Stimulated activated naive B cell treated with anti-CD40 and anti-IgM and Interleukin-4, amounts not matched to agents 10 μg/mL and 1 μg/mL and 100 μg/mL, for 72 hours (primary cell): ENCODE data around the gene FAM149A.

Experiments
- ATAC-seq, 2 donors: fragments of 150-1000 bp; cut with Tn5 transposase; replicated peaks; 2 replicates each; pipeline ENCODE4 v1.10.0; 2021; ENCODE audit warnings: moderate library complexity in 1 of 2
- DNase-seq: peaks from one replicate; pipeline ENCODE4 v3.0.0; 2021
- H3K27ac Mint-ChIP-seq: one replicate; pipeline ENCODE4 v1.8.0; 2022; ENCODE audit warnings: mild to moderate bottlenecking, mixed read lengths
- H3K27me3 Mint-ChIP-seq, 2 donors: one replicate each; pipeline ENCODE4 v1.8.0; 2022; ENCODE audit warnings: mixed read lengths in 2 of 2
- H3K36me3 Mint-ChIP-seq, 2 donors: one replicate each; pipeline ENCODE4 v1.8.0; 2022; ENCODE audit warnings: mixed read lengths in 2 of 2, mild to moderate bottlenecking in 1 of 2
- H3K4me1 Mint-ChIP-seq, 2 donors: one replicate each; pipeline ENCODE4 v1.8.0; 2022; ENCODE audit warnings: mixed read lengths in 2 of 2, mild to moderate bottlenecking in 1 of 2
- H3K4me3 Mint-ChIP-seq, 2 donors: one replicate each; pipeline ENCODE4 v1.8.0; 2022; ENCODE audit warnings: mild to moderate bottlenecking in 2 of 2, mixed read lengths in 2 of 2, moderate library complexity in 1 of 2
- H3K9me3 Mint-ChIP-seq, 2 donors: one replicate each; pipeline ENCODE4 v1.8.0; 2022; ENCODE audit warnings: mixed read lengths in 2 of 2, mild to moderate bottlenecking in 1 of 2

The FAM149A gene

DNA sequence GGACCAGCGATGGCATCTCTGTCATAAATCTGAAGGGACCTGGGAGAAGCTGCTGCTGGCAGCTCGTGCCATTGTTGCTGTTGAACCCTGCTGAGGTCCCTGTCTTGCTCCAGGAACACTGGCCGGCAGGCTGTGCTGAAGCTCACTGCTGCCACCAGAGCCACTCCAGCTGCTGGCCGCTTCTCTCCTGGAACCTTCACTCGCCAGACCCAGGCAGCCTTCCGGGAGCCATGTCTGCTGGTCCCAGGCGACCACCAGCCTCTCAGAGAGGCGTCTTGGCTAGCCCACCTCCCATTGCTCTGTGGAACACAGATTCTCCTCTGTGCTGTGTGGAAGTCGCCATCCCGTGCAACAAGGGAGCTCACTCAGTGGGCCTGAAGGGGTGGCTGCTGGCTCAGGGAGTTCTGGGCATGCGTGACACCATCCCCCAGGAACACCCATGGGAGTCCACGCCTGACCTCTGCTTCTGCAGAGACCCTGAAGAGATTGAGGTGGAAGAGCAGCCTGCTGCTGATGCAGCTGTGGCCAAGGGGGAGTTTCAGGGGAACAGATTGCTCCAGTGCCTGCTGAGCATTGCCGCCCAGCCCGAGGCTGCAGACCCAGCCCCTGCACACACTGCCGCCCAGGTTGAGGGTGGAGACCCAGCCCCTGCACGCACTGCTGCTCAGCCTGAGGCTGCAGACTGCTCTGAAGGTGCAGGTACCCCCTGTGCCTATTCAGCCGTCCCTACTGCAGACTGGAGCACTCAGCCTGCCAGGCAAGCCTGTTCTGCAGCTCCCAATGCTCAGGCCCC, 53.7 kb downstream of the FAM149A start:
- ATAC-seq = no peak
- H3K4me3 Mint-ChIP-seq = no peak overlapping the region
- peaks cover 0 to 3% of the 10 kb centered on the region in 2 donors for H3K4me1 Mint-ChIP-seq
- DNase-seq = no peak
- no peaks in the 10 kb centered on the region for H3K9me3 Mint-ChIP-seq
- H3K36me3 Mint-ChIP-seq = no peaks in the 10 kb centered on the region
- peaks cover 20 to 23% of the 10 kb centered on the region in 2 donors for H3K27me3 Mint-ChIP-seq
- H3K27ac Mint-ChIP-seq = no peak overlapping the region

DNA sequence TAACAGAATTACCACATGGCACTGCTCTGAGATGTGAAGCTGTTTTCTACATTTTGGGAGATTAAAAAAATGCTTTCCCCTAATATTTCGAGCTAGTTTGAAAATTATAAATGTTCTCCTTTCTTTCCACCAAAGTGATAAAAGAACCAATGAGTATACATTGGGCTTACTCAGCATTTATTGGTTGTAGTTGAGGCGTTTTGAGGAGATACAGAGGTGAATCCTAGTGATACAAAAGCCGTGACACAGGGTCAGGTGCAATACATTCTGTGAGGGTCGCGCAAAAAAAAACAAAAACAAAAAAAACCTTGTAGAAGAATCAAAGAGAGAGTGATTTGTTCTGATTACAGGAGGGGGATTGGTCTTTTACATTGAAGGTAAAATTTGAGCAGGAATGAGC, 54.5 kb downstream of the FAM149A start:
- no peak for DNase-seq
- Mint-ChIP-seq H3K9me3 (no peaks in the 10 kb centered on the region), H3K36me3 (no peaks in the 10 kb centered on the region), H3K4me3 (no peak overlapping the region), H3K4me1 (peaks cover 0 to 3% of the 10 kb centered on the region in 2 donors), H3K27me3 (peaks cover 16 to 20% of the 10 kb centered on the region in 2 donors), H3K27ac (no peak overlapping the region)
- no peak for ATAC-seq

DNA sequence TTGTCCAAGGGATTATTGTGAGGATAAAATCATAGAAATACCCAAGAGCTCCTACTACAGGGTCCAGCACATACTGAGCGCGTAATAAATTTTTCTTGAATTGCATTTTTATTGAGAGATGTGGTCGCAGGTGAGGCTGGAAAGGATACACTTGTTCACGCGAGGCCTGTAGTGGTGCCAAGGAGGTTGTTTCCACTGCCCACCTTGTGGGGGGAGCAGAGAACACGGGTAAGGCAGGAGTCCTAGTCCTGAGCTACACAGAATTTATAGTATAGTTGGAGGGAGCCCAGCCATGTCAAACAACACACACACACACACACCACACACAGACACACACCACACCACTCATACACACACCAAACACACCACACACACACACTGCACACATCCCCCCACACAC, 55.1 kb downstream of the FAM149A start:
- H3K27ac Mint-ChIP-seq = no peak overlapping the region
- no peak overlapping the region for H3K4me3 Mint-ChIP-seq
- peaks cover 0 to 3% of the 10 kb centered on the region in 2 donors for H3K4me1 Mint-ChIP-seq
- H3K36me3 Mint-ChIP-seq = no peaks in the 10 kb centered on the region
- ATAC-seq (no peak), DNase-seq (no peak)
- no peaks in the 10 kb centered on the region for H3K9me3 Mint-ChIP-seq
- peaks cover 14 to 22% of the 10 kb centered on the region in 2 donors for H3K27me3 Mint-ChIP-seq

DNA sequence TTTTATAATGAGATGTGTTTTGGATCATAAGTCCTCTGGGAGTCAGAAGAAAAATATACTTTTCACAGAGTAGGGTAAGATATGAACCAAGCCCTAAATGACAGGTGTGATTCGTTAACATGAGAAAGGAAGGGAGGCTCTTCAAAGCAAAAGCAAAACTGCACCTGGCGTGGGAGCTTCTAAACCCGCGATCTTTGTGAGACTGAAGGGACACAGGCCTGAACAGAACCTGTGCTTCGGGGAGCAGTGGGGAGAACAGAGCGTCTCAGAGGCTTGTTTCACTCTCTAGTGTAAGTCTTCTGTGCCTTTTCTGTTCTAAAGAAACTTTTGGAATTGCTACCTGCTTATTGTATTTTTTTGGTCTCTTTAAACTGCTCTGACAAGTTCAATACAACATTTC, 56.6 kb downstream of the FAM149A start:
- Mint-ChIP-seq H3K4me1 (no peaks in the 10 kb centered on the region), H3K36me3 (no peaks in the 10 kb centered on the region), H3K27me3 (peaks cover 8 to 19% of the 10 kb centered on the region in 2 donors), H3K4me3 (no peak overlapping the region), H3K9me3 (no peaks in the 10 kb centered on the region), H3K27ac (no peak overlapping the region)
- ATAC-seq (no peak), DNase-seq (no peak)

DNA sequence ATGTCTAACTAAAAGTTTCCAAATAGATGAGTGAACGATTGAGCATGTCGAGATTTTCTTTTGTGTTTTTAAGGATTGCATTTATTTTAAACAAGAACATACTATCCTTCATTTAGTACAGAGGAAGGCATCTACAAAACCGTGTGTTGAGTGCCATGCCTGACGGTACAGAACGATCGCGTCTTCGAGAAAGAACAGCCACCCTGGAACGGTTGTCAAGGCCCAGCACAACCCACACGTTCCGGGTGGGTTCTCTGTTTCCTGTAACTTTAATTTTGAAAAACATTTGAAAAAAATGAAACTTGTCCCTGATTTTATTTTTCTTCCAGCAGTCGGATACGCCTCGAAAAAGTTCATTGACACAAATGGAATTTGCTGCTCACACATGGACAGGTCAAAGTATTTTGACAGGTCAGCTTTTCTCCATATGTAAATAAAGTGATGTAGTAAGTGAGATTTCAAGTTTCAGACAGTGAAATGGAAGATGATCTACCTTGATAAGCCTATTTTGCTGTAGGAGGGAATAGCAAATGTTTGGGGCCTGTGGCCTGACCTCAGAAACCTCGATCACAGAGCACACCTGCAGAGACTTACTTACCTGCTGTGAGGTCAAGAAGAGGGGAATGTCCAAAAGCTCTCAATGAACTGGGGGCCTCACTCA, 62.5 kb downstream of the FAM149A start:
- H3K27me3 Mint-ChIP-seq = peaks cover 14 to 21% of the 10 kb centered on the region in 2 donors
- no peaks in the 10 kb centered on the region for H3K9me3 Mint-ChIP-seq
- H3K36me3 Mint-ChIP-seq = no peaks in the 10 kb centered on the region
- no peaks in the 10 kb centered on the region for H3K4me1 Mint-ChIP-seq
- no peak for DNase-seq
- no peak for ATAC-seq
- no peak overlapping the region for H3K4me3 Mint-ChIP-seq
- H3K27ac Mint-ChIP-seq = no peak overlapping the region

DNA sequence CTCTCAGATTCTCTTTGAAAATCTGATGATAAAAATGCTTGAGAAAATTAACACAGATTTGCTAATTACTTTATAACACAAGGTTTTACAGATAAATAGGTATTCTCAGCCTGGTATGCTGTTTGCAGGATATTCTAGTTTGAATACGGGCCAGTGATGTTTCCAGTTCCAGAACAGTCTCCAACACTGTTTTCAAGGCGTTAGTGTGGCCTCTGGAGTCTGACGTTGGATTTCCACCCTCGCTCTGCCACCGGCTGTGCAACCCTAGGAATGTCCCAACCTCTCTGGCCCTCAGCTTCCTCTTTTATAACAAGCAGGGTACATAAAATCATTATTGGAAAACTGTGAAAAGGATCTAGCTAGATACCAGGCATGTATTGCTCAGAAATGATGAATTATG, 63.1 kb downstream of the FAM149A start:
- H3K36me3 Mint-ChIP-seq = no peaks in the 10 kb centered on the region
- H3K4me1 Mint-ChIP-seq = no peaks in the 10 kb centered on the region
- H3K27me3 Mint-ChIP-seq = peaks cover 14 to 21% of the 10 kb centered on the region in 2 donors
- H3K4me3 Mint-ChIP-seq = no peak overlapping the region
- no peak overlapping the region for H3K27ac Mint-ChIP-seq
- ATAC-seq = no peak
- no peak for DNase-seq
- H3K9me3 Mint-ChIP-seq = no peaks in the 10 kb centered on the region

DNA sequence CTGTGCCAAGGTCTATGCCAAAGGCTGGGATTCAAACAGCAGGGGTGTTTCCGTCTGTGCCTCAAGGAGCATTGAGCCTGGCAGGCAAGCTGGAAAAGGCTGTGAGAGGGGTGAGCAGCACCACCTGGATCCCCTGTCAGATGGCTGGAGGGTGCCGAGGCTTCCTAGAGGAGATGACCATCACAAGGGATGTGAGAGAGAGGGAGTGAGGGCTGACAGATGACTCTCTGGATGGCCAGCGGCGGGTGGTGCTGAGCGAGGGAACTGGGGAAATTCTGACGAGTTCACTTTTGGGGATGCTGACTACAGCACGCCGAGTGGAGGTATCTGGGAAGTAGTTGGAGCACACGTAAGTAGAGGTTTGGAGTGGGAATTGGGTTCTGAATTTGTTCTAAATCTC, 64.2 kb downstream of the FAM149A start:
- Mint-ChIP-seq H3K4me1 (no peaks in the 10 kb centered on the region), H3K36me3 (no peaks in the 10 kb centered on the region), H3K27me3 (peaks cover 14 to 21% of the 10 kb centered on the region in 2 donors), H3K27ac (no peak overlapping the region), H3K9me3 (no peaks in the 10 kb centered on the region), H3K4me3 (no peak overlapping the region)
- no peak for ATAC-seq
- DNase-seq = no peak

DNA sequence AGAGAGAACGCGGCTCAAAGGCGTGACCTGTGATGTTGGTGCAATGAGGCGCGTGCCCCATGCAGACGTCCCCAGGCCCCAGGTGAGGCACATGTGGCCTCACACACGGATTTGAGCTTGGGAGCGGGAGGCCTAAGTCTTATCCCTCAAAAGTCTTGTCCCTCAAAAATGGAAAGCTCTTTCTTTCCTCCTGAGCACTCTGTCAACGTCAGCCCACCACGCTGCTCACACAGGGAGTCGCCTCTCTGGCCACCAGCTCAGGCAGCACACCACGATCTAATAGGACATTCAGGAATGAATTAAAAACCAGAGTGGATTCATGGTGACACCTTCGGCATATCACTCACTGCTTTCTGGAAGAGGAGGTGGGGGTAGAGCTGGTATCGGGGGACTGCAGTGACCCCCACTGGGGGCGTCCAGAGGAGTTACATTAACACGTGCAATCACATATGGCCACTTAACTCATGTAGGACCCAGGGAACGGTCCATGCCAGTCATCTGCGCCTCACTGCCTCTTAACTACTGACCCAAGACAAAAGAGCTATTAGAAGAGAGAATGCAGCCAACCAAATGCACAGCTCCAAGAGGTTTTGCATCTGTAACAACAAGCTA, 64.9 kb downstream of the FAM149A start:
- Mint-ChIP-seq H3K4me1 (no peaks in the 10 kb centered on the region), H3K36me3 (no peaks in the 10 kb centered on the region)
- no peak for ATAC-seq

DNA sequence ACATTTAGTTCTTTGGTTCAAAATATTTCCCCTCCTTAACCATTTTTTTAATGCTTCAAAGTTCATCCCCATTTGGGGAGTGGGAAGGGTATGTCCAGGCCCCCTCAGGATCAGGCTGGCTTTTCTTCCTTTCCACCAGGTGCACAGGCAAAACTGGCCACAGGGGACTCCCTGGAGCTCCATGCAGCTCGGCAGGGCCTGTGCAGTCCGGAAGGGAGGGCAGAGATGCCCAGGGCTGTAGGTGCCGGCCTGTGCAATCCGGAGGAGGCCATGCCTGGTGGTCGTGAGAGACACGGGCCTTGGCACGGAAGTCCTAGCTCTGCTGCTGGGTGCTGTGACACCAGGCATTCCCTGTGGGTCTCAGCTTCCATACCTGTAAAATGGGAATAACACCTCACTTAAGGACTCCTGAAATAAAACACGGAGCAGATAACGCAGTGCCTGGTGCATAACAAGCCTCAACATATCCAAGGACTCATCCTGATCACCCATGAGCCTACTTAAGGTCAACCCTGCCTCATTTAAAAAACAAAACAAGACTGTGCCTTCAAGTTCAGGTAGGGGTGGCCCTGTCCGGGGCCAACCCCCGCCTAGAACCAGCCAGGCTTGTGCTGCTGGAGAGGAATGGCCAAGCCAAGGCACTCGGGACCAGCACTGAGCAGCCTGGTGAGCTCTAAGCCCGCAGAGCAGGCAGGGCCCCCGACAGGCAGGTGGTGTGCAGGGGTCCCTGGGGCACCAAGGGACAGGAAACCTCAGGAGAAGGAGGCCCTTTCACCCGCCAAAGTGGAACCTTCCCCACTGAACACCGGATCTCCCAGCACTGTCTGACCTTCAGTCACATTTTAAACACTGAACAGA, 65.7 kb downstream of the FAM149A start:
- Mint-ChIP-seq H3K36me3 (no peaks in the 10 kb centered on the region), H3K27ac (no peak overlapping the region), H3K4me1 (no peaks in the 10 kb centered on the region), H3K27me3 (peaks cover 7 to 13% of the 10 kb centered on the region in 2 donors), H3K4me3 (no peak overlapping the region), H3K9me3 (no peaks in the 10 kb centered on the region)
- DNase-seq = no peak
- no peak for ATAC-seq

More for the DNA sequence above, 64.9 kb downstream of the FAM149A start:
- H3K27me3 Mint-ChIP-seq = peaks cover 14 to 20% of the 10 kb centered on the region in 2 donors
- no peaks in the 10 kb centered on the region for H3K9me3 Mint-ChIP-seq
- no peak overlapping the region for H3K4me3 Mint-ChIP-seq
- DNase-seq = no peak
- no peak overlapping the region for H3K27ac Mint-ChIP-seq

DNA sequence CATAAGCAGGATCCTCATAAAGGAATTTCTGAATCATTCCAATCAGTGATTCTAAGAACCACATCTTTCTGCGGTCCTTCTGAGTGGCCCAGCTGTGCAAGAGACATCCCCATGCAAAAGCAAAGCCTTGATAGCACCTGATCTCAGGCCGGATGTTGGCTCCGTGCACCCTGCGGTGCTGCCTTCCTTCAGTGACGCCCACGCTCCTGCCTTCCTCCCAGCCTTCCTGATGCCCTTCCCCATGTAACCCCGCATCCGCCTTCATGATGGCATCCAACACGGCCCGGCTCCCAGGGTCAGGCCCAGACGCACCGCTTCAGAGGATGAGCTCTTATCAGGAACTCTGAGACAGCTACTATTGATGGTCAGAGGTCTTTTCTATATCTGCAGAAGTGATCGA, 66.5 kb downstream of the FAM149A start:
- ATAC-seq (no peak), DNase-seq (no peak)
- no peaks in the 10 kb centered on the region for H3K4me1 Mint-ChIP-seq
- no peaks in the 10 kb centered on the region for H3K36me3 Mint-ChIP-seq
- H3K4me3 Mint-ChIP-seq = no peak overlapping the region
- no peaks in the 10 kb centered on the region for H3K9me3 Mint-ChIP-seq
- peaks cover 5 to 18% of the 10 kb centered on the region in 2 donors for H3K27me3 Mint-ChIP-seq
- H3K27ac Mint-ChIP-seq = no peak overlapping the region

DNA sequence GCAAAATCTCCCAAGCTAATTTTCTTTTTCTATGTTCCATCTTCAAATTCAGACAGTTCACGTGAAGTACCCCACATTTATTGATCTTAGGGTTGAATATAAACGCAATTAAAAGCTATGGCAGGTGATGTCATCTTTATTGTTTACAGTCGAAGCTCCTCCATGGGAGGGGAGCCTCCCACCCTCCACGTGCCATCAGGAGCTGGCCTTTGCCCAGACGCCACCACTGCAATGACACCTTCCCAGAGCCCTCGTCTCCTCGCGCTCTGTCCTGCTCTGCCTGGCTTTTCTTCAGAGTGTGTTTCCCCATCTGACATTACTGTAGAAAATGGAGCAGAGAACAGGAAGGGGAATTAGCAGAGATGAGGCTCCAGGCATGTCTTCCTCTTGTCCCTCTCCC, 68.0 kb downstream of the FAM149A start:
- H3K9me3 Mint-ChIP-seq = no peaks in the 10 kb centered on the region
- no peak for ATAC-seq
- no peaks in the 10 kb centered on the region for H3K4me1 Mint-ChIP-seq
- no peak overlapping the region for H3K27ac Mint-ChIP-seq
- H3K27me3 Mint-ChIP-seq = peaks cover 11 to 27% of the 10 kb centered on the region in 2 donors
- DNase-seq = no peak
- H3K4me3 Mint-ChIP-seq = no peak overlapping the region
- H3K36me3 Mint-ChIP-seq = no peaks in the 10 kb centered on the region

DNA sequence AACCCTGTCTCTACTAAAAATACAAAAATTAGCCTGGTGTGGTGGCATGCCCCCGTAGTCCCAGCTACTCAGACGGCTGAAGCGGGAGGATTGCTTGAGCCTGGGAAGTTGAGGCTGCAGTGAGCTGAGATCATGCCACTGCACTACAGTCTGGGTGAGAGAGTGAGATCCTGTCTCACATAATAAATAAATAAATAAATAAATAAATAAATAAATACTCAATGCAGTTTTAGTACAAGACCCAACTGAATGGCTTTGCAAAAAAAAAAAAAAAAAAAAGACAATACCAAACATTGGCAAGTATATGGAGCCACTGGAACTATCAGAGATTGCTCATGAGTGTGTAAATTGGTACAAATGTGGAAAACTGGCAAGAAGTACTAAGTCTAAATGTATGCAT, 83.6 kb downstream of the FAM149A start:
- peaks cover 0 to 6% of the 10 kb centered on the region in 2 donors for H3K36me3 Mint-ChIP-seq
- no peak overlapping the region for H3K4me3 Mint-ChIP-seq
- H3K27me3 Mint-ChIP-seq = peaks cover 26 to 35% of the 10 kb centered on the region in 2 donors
- no peak overlapping the region for H3K27ac Mint-ChIP-seq
- H3K9me3 Mint-ChIP-seq = peaks cover 0 to 4% of the 10 kb centered on the region in 2 donors
- H3K4me1 Mint-ChIP-seq = peaks cover 7 to 21% of the 10 kb centered on the region in 2 donors
- ATAC-seq (no peak), DNase-seq (no peak)

DNA sequence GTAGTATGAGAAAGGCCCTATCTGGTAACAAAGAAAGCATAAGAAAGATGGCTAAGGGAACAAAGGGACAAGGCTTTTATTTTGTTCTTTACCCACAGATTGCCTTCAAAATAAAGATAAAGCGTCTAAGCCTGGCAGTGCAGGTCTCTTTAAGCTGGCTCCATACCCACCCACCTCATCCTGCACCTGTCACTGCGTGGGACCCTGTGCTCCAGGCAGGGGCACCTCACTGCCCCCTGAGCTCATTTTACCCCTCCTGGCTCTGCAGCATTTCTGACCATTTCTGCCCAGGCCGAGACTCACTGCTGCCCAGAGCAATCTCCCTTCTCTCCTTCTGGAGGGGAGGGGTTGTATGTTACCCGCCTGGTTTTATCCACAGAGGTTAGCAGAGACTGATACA, 85.2 kb downstream of the FAM149A start:
- peak overlapping the region; percentile 88 to 98 for H3K4me3 Mint-ChIP-seq
- peaks cover 0 to 5% of the 10 kb centered on the region in 2 donors for H3K36me3 Mint-ChIP-seq
- ATAC-seq = no peak
- peaks cover 0 to 4% of the 10 kb centered on the region in 2 donors for H3K9me3 Mint-ChIP-seq
- DNase-seq = no peak
- no peak overlapping the region for H3K27ac Mint-ChIP-seq
- peaks cover 7 to 24% of the 10 kb centered on the region in 2 donors for H3K4me1 Mint-ChIP-seq
- peaks cover 12 to 19% of the 10 kb centered on the region in 2 donors for H3K27me3 Mint-ChIP-seq
